ENCODE data around the gene MAP2K2. TPM values are rescaled to one million over a fixed set of nuclear protein-coding genes. Genes with fewer than 3 reads are reported as not detected.

MAP2K2 gene
- total and polyA plus RNA-seq, 2 donors (not counting 3 experiments of a cell fraction or from before 2014, with no cell fraction given) = 126 to 171 TPM

- CTCF ChIA-PET = interaction anchor here (1.1 kb wide), 1 partner anchor 14 kb away, joined by 3 read pairs; no protein-coding TSS in a partner anchor
- no TSS peak for BruUV-seq (replicated peaks)
- no peak overlapping the region for H2AFZ ChIP-seq (ENCODE audit: low read depth, low read length)
- no peaks in the 10 kb centered on the region for H3K4me1 ChIP-seq (ENCODE audit: control insufficient read depth, extremely low read depth, insufficient read depth, low read length)
- no peak overlapping the region for H3K4me2 ChIP-seq (ENCODE audit: insufficient read depth, low read length)
- peaks cover 8 to 41% of the 10 kb centered on the region in 2 experiments for H3K36me3 ChIP-seq (ENCODE audit: control insufficient read depth in 2 of 2, extremely low read depth in 1 of 2, insufficient read depth in 2 of 2, low read length in 2 of 2)
- no peaks in the 10 kb centered on the region for H3K27me3 ChIP-seq (ENCODE audit: control insufficient read depth in 2 of 2, insufficient read depth in 2 of 2, low read length in 2 of 2)
- H3K9me3 ChIP-seq (replicated peaks; ENCODE audit: control insufficient read depth, insufficient read depth, low read length) = no peaks in the 10 kb centered on the region
- dilution Hi-C loops (cut with MboI; ENCODE audit: extremely low pct_ligation_motif_present, low sequenced_read_pairs) = no loop called here
- intact Hi-C loops (cut with micrococcal nuclease) = no loop called here
- H3K9ac ChIP-seq (replicated peaks; ENCODE audit: extremely low read depth, insufficient read depth, low read length) = no peak overlapping the region
- DNase-seq (ENCODE audit: low read depth, low spot score) = no peak
- TF ChIP-seq MAX (IDR thresholded peaks at IDR 0.05; ENCODE audit: insufficient read depth, insufficient read length) (no peak), FOS (IDR thresholded peaks at IDR 0.05; ENCODE audit: borderline replicate concordance, insufficient read depth, low read length) (no peak), CTCF (IDR thresholded peaks at IDR 0.05; ENCODE audit: extremely low read depth in 1 of 2, insufficient read depth in 1 of 2, low read depth in 1 of 2, low read length in 2 of 2) (no peak), JUN (IDR thresholded peaks at IDR 0.05; ENCODE audit: borderline replicate concordance, insufficient read depth, insufficient read length, low read depth) (no peak), POLR2AphosphoS5 (IDR thresholded peaks at IDR 0.05; ENCODE audit: insufficient read depth, low read depth, low read length) (no peak), EZH2 (IDR thresholded peaks at IDR 0.05; ENCODE audit: borderline replicate concordance, low read depth, low read length, severe bottlenecking) (no peak), POLR2A (IDR thresholded peaks at IDR 0.05; ENCODE audit: low read depth, low read length) (no peak), GATA2 (IDR thresholded peaks at IDR 0.05; ENCODE audit: insufficient read depth, insufficient read length, low read depth, low read length) (no peak), MYC (IDR thresholded peaks at IDR 0.05; ENCODE audit: low read depth, low read length) (no peak)
- no peaks in the 10 kb centered on the region for H4K20me1 ChIP-seq (replicated peaks; ENCODE audit: control insufficient read depth, extremely low read depth, insufficient read depth, low read length)
- H3K79me2 ChIP-seq (ENCODE audit: control insufficient read depth, insufficient read depth, low read length) = no peaks in the 10 kb centered on the region
- no peak overlapping the region for H3K27ac ChIP-seq (ENCODE audit: insufficient read depth, low read depth, low read length)
- H3K4me3 ChIP-seq (replicated peaks in 1 of 3; ENCODE audit: insufficient read depth in 1 of 3, low read depth in 1 of 3, low read length in 3 of 3) = no peak overlapping the region
- POLR2A ChIA-PET = no interaction called here
- H3K9me1 ChIP-seq (replicated peaks; ENCODE audit: control insufficient read depth, extremely low read depth, insufficient read depth, low read length) = no peaks in the 10 kb centered on the region
- FAIRE-seq = no peak
Observed at GRCh38 chr19:4095488-4095844, 28.5 kb downstream of the MAP2K2 start.

Measured in endothelial cell of umbilical vein (primary cell).